T-cell (primary cell): ENCODE measurements around the gene FDX2. TPM values are rescaled to one million over a fixed set of nuclear protein-coding genes. Genes with fewer than 3 reads are reported as not detected.
A peak's percentile ranks its signal among the peaks of the same experiment; 100 is the strongest.

Source experiments
- ATAC-seq, 4 experiments: fragments of 200-7000 bp in 3 of 4; fragments of 150-1000 bp in 1 of 4; cut with Tn5 transposase; replicated peaks in 1 of 4; 1 replicate in 3 of 4; 2 replicates in 1 of 4; pipeline ENCODE4 v1.10.0; 2021; ENCODE audit warnings: moderate library complexity in 3 of 4, mild to moderate bottlenecking in 2 of 4, moderate number of reproducible peaks in 1 of 4
- CTCF ChIA-PET, 2 donors: fragments of 300-600 bp; sonication (Branson Sonifier 250); formaldehyde crosslinking; loops; one replicate each; lab custom pipeline; 2022; ENCODE audit warnings: antibody characterized with exemption in 2 of 2; lab: Charles Lee
- POLR2A ChIA-PET, 2 donors: fragments of 300-600 bp; sonication (Branson Sonifier 250); formaldehyde crosslinking; loops; one replicate each; lab custom pipeline; 2022; ENCODE audit warnings: antibody characterized with exemption in 2 of 2; lab: Charles Lee
- DNase-seq, 35 experiments: peaks; one replicate each; pipeline versions ENCODE4 v3.0.0 to v3.0.0-alpha.2; 2013 to 2023
- H3K27ac ChIP-seq: one replicate; pipeline ENCODE4 v1.5.1; 2013; ENCODE audit warnings: low read length
- H3K27me3 ChIP-seq, 2 experiments: replicated peaks in 1 of 2; 1 replicate in 1 of 2; 2 replicates in 1 of 2; pipeline versions ENCODE4 v1.6.1 to v1.7.0; 2013; ENCODE audit warnings: low read length in 1 of 2, mixed read lengths in 1 of 2; ENCODE audit not compliant: control insufficient read depth in 2 of 2, insufficient read depth in 2 of 2; ENCODE audit errors: extremely low read depth in 1 of 2
- H3K36me3 ChIP-seq, 2 donors: 1 replicate in 1 of 2; 2 replicates in 1 of 2; pipeline versions ENCODE4 v1.6.1 to v1.7.0; 2013; ENCODE audit warnings: low read length in 1 of 2; ENCODE audit not compliant: control insufficient read depth in 2 of 2, insufficient read depth in 1 of 2; ENCODE audit errors: extremely low read depth in 1 of 2
- H3K4me1 ChIP-seq, 2 experiments: 1 replicate in 1 of 2; 2 replicates in 1 of 2; pipeline versions ENCODE4 v1.6.1 to v1.7.0; 2013; ENCODE audit warnings: low read length in 2 of 2, mixed read lengths in 1 of 2; ENCODE audit not compliant: insufficient read depth in 2 of 2, control insufficient read depth in 1 of 2; ENCODE audit errors: extremely low read depth in 1 of 2
- H3K4me3 ChIP-seq, 2 donors: 1 replicate in 1 of 2; 2 replicates in 1 of 2; pipeline versions ENCODE4 v1.5.1 to v1.7.0; 2013; ENCODE audit warnings: mild to moderate bottlenecking in 2 of 2, low read length in 1 of 2, moderate library complexity in 1 of 2; ENCODE audit not compliant: control insufficient read depth in 1 of 2; ENCODE audit errors: extremely low read depth in 1 of 2
- H3K9me3 ChIP-seq: 2 replicates; pipeline ENCODE4 v1.7.0; 2013
- H3K27ac Mint-ChIP-seq, 2 donors: one replicate each; pipeline ENCODE4 v1.8.0; 2020 to 2021; ENCODE audit warnings: mild to moderate bottlenecking in 2 of 2, mixed read lengths in 2 of 2
- H3K27me3 Mint-ChIP-seq, 2 donors: one replicate each; pipeline ENCODE4 v1.8.0; 2021 to 2022; ENCODE audit warnings: mixed read lengths in 2 of 2
- H3K36me3 Mint-ChIP-seq: one replicate; pipeline ENCODE4 v1.8.0; 2021; ENCODE audit warnings: mixed read lengths
- H3K4me1 Mint-ChIP-seq, 3 donors: one replicate each; pipeline ENCODE4 v1.8.0; 2020 to 2022; ENCODE audit warnings: mixed read lengths in 3 of 3, mild to moderate bottlenecking in 1 of 3
- H3K4me3 Mint-ChIP-seq, 3 donors: one replicate each; pipeline ENCODE4 v1.8.0; 2020 to 2022; ENCODE audit warnings: mild to moderate bottlenecking in 3 of 3, mixed read lengths in 3 of 3, moderate library complexity in 3 of 3
- H3K9me3 Mint-ChIP-seq, 3 donors: one replicate each; pipeline ENCODE4 v1.8.0; 2020 to 2022; ENCODE audit warnings: mixed read lengths in 3 of 3
- WGBS: methylation state at CpG from one replicate; pipeline ENCODE4 v1.1.5; 2013; ENCODE audit warnings: missing lambda C conversion rate; ENCODE audit not compliant: insufficient coverage; 5-methylcytosine and 5-hydroxymethylcytosine counted together
- total RNA-seq, 35 experiments: library from RNA in 6 of 35; stranded (reverse) in 6 of 35; fragments of 120-200 nt in 1 of 35; gene quantifications; one replicate each; pipeline versions ENCODE4 v1.2.1 to v1.2.4 and lab custom pipeline; 2013 to 2026

FDX2 gene
- total RNA-seq, 5 donors from 2014 or later (not counting 1 experiment from before 2014, with no cell fraction given) = 5.7 to 16.8 (median 11.4) TPM

DNA sequence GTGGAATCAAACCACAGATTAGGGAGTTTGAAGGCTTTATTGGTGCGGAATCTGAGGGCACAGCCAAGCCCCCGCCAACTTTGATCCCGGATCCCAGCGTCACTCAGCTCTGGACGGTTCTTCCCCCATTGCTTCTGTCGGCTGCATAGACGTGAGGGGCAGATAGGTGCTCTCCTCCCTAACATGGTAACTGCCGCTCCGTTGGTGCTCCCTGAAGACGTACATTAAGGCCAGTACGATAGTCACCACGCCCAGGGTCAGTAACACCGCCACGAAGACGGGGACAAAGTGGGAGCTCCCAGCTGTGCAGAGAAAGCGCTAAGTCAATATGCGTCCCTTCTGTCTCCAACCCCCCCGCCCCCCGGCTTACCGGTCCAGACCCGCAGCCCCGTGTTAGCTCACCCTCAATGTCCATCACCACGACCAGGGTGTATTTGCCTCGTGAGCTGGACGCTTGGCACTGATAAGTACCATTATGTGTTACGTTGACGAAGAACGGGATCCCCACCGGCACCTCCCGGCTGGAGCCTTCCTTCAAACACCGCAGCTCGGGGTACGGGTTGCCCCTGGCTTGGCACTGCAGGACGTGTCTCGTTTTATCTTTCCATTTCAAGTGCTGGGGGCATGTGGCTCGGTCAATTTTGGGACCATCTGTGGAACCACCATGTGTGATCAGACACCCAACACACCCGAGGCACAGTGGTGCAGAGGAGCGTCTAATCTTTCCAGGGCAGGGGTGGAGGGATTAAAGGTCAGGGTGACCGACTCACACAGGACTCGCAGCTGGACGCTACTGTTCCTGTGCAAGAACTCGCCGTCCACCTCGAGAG, 18.2 kb upstream of the FDX2 start:
- no peak for DNase-seq
- peak overlapping the region; percentile 92 to 95 (median 93) for H3K4me3 Mint-ChIP-seq
- Histone ChIP-seq H3K4me1 (peaks cover 18 to 66% of the 10 kb centered on the region in 2 experiments), H3K27ac (peak overlapping the region; percentile 44), H3K4me3 (peak overlapping the region; percentile 71 to 89), H3K27me3 (no peaks in the 10 kb centered on the region), H3K36me3 (peaks cover 34 to 40% of the 10 kb centered on the region in 2 donors), H3K9me3 (no peaks in the 10 kb centered on the region)
- POLR2A ChIA-PET = interaction anchor here (0.6 kb wide), 5 partner anchors 26 to 301 kb away, joined by 3 to 8 read pairs (median 5); no protein-coding TSS in a partner anchor
- H3K4me1 Mint-ChIP-seq = peaks cover 35 to 46% (median 44%) of the 10 kb centered on the region in 3 donors
- H3K27ac Mint-ChIP-seq = peak overlapping the region; percentile 94 to 97
- CTCF ChIA-PET = interaction anchor here in 1 of 2 donors (0.6 to 1.9 kb wide), 6 partner anchors 47 to 334 kb away, joined by 3 to 5 read pairs (median 4); partner anchors contain the start of genes ICAM1 and TYK2
- H3K36me3 Mint-ChIP-seq = peaks cover 11% of the 10 kb centered on the region
- no peaks in the 10 kb centered on the region for H3K9me3 Mint-ChIP-seq
- ATAC-seq = peak in 1 of 4 experiments; percentile 0
- no peaks in the 10 kb centered on the region for H3K27me3 Mint-ChIP-seq
- 65% methylated on average over 44 of the region's 44 CpGs for WGBS

DNA sequence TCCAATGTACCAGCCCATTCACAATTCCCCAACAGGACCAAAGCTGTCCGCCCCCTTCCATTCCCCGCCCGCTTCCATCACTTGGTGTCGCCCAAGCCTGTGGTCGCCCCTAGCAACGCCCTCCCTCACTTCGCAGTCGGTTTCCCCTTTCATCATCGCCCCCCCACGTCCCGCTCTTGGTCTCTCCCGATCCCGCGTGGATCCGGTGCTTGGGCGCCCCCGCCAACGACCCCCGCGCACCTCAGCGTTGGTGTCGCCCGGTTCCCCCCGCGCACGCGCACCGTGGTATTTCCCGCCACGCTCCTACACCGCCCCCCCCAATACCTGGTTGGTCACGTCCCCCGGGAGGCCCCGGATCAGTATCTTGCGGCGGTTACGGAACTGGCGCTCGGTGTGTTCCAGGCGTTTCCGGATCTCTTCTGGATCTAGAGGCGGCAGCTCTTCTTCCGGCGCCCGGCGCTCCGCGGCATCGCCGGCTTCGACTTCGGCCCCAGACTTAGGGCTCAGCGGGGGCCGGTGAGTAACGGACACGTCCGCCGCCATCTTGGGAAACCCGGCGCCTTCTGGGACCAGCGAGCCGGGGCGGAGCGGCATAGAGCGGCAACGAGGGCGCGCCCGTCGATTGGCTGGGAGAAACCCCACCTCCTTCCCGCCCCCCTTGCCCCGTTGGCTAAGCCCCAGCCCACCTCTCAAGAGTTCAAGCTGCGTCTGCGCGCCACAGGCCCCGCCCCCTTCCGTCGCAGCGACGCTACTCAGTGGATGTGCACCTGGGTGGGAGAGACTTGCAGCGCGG, 17.3 kb upstream of the FDX2 start, which contains the start of gene RAVER1:
Gene RAVER1 (minus strand): TSS at position 565 of the 793 bp plus-strand sequence. CDS start 22 bp downstream, at position 543.
- Histone ChIP-seq H3K4me3 (peak within 1 kb of the TSS; percentile 71 to 89), H3K9me3 (no peaks in the 10 kb centered on the region), H3K27me3 (no peaks in the 10 kb centered on the region), H3K27ac (peak within 1 kb of the TSS; percentile 72), H3K4me1 (peaks cover 12 to 58% of the 10 kb centered on the region in 2 experiments), H3K36me3 (peaks cover 35 to 48% of the 10 kb centered on the region in 2 donors)
- peaks cover 27 to 38% (median 36%) of the 10 kb centered on the region in 3 donors for H3K4me1 Mint-ChIP-seq
- no peaks in the 10 kb centered on the region for H3K27me3 Mint-ChIP-seq
- H3K9me3 Mint-ChIP-seq = no peaks in the 10 kb centered on the region
- WGBS = under 1% methylated on average over 66 of the region's 82 CpGs
- POLR2A ChIA-PET = interaction anchor here (0.6 kb wide), 5 partner anchors 26 to 302 kb away, joined by 3 to 8 read pairs (median 5); no protein-coding TSS in a partner anchor
- ATAC-seq (peak; percentile 93 to 99 (median 98)), DNase-seq (peak; percentile 91 to 100 (median 97))
- CTCF ChIA-PET = interaction anchor here in 1 of 2 donors (0.6 to 1.9 kb wide), 6 partner anchors 47 to 333 kb away, joined by 3 to 5 read pairs (median 4); partner anchors contain the start of genes ICAM1 and TYK2
- peak within 1 kb of the TSS; percentile 92 to 95 (median 93) for H3K4me3 Mint-ChIP-seq
- H3K27ac Mint-ChIP-seq = peak within 1 kb of the TSS; percentile 94 to 97
- H3K36me3 Mint-ChIP-seq = peaks cover 11% of the 10 kb centered on the region

DNA sequence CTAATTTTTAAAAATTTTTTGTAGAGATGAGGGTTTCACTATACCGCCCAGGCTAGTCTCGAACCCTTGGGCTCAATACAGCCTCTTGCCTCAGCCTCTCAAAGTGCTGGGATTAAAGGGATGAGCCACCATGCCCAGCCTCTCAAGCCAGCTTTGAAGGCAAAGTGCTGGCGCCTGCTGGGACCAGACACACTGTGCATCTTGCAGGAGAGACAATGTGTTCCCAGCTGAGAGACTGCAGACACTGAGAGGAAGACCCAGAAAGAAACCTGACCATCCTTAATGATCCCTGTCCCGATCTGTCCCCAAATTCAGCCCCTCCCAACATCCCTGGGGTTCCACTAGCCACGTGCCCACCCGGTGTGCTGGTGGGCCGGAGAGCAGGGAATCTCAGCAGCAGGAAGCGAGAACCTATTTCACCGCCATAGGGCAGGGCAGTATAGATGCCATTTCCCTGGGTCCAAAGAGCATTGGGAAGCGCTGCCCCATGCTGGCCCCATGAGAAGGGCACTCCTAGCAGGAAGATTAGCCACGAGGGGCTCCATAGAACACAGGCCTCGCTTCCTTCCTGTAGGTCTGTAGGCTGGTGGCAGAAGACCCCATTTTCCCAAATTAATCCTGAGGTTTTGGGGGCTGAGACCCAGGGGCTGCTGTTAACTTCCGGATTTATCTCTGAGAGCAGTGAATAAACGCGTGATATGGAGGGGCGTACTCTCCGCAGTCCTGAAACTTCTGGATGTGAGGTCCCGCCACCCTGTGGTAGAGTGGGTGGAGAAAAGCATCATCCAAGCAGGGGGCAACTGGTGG, 16.5 kb upstream of the FDX2 start:
- ATAC-seq (no peak), DNase-seq (no peak)
- peaks cover 12 to 50% of the 10 kb centered on the region in 2 experiments for H3K4me1 ChIP-seq
- POLR2A ChIA-PET = interaction anchor here in 1 of 2 donors (0.7 kb wide), 1 partner anchor 763 kb away, joined by 3 read pairs; no protein-coding TSS in a partner anchor
- H3K4me3 Mint-ChIP-seq = peak overlapping the region; percentile 92 to 95 (median 93)
- H3K36me3 ChIP-seq = peaks cover 40 to 53% of the 10 kb centered on the region in 2 donors
- peak overlapping the region; percentile 37 for H3K27ac ChIP-seq
- H3K27ac Mint-ChIP-seq = peak overlapping the region; percentile 94 to 97
- no peaks in the 10 kb centered on the region for H3K9me3 Mint-ChIP-seq
- no peaks in the 10 kb centered on the region for H3K9me3 ChIP-seq
- peaks cover 11% of the 10 kb centered on the region for H3K36me3 Mint-ChIP-seq
- H3K27me3 ChIP-seq = no peaks in the 10 kb centered on the region
- CTCF ChIA-PET = interaction anchor here in 1 of 2 donors (0.6 to 1.9 kb wide), 2 partner anchors 33 to 74 kb away, joined by 3 to 5 read pairs; no protein-coding TSS in a partner anchor
- H3K27me3 Mint-ChIP-seq = no peaks in the 10 kb centered on the region
- peaks cover 27 to 36% (median 34%) of the 10 kb centered on the region in 3 donors for H3K4me1 Mint-ChIP-seq
- H3K4me3 ChIP-seq = peak overlapping the region; percentile 71 to 89
- 70% methylated on average over 10 of the region's 18 CpGs for WGBS

GRCh38 chr19:10329555-10329954, 13.7 kb upstream of the FDX2 start:
- Mint-ChIP-seq H3K4me1 (peaks cover 21 to 29% (median 26%) of the 10 kb centered on the region in 3 donors), H3K27me3 (no peaks in the 10 kb centered on the region), H3K27ac (no peak overlapping the region), H3K4me3 (no peak overlapping the region), H3K9me3 (no peaks in the 10 kb centered on the region), H3K36me3 (peaks cover 12% of the 10 kb centered on the region)
- H3K36me3 ChIP-seq = peaks cover 29 to 61% of the 10 kb centered on the region in 2 donors
- no peak overlapping the region for H3K4me3 ChIP-seq
- H3K4me1 ChIP-seq = peaks cover 12 to 30% of the 10 kb centered on the region in 2 experiments
- no peaks in the 10 kb centered on the region for H3K27me3 ChIP-seq
- no peak for DNase-seq
- ATAC-seq = no peak
- WGBS = 96% methylated on average over 12 of the region's 13 CpGs
- ChIA-PET CTCF (interaction anchor here in 1 of 2 donors (0.7 kb wide), 1 partner anchor 489 kb away, joined by 3 read pairs; no protein-coding TSS in a partner anchor), POLR2A (no interaction called here)
- H3K27ac ChIP-seq = no peak overlapping the region
- no peaks in the 10 kb centered on the region for H3K9me3 ChIP-seq

DNA sequence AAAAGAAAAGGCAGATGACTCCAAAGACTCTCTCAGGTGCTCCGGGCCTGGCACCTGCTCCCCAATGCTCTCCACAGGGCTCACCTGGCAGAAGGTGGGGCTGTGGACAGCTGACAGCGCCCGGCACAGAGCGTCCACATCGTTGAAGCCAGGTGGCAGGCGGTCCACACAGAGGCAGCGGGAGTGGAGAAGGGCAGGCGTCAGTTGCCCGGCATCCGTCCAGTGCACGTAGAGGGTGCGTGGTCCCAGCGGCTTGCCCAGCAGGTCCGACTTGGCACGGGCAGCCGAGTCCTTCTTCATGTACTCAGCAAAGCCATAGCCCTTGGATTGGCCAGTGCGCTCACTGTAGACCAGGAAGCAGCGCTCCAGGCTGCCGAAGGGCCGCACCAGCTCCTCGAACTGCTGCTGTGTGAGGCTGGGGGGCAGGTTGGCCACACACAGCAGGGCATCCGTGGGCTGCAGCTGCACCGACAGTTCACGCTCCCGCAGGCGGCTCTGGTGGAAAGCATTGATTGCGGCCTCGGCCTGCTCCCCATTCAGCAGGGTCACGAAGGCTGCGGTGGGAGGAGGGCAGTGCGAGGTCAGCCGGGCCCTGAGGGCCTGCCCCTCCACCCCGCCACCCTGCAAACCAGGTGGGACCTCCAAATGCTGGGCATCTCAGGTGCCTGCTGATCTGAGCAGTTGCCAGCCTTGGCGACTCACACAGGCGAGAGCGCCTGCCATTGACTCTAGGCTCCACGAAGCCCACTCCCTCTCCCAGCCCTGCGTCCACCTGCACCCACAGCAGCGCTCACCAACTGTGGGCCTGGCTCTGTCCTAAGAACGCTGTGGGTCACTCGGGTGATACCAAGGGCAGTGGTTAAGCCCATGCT, 13.0 kb upstream of the FDX2 start:
- ATAC-seq = no peak
- peaks cover 20 to 23% (median 23%) of the 10 kb centered on the region in 3 donors for H3K4me1 Mint-ChIP-seq
- H3K4me1 ChIP-seq = peaks cover 10 to 22% of the 10 kb centered on the region in 2 experiments
- POLR2A ChIA-PET = no interaction called here
- H3K27me3 Mint-ChIP-seq = no peaks in the 10 kb centered on the region
- CTCF ChIA-PET = no interaction called here
- H3K9me3 Mint-ChIP-seq = no peaks in the 10 kb centered on the region
- 97% methylated on average over 39 of the region's 41 CpGs for WGBS
- H3K4me3 Mint-ChIP-seq = no peak overlapping the region
- peaks cover 29 to 62% of the 10 kb centered on the region in 2 donors for H3K36me3 ChIP-seq
- H3K36me3 Mint-ChIP-seq = peaks cover 10% of the 10 kb centered on the region
- H3K27ac ChIP-seq = no peak overlapping the region
- H3K4me3 ChIP-seq = no peak overlapping the region
- no peaks in the 10 kb centered on the region for H3K27me3 ChIP-seq
- no peak for DNase-seq
- no peaks in the 10 kb centered on the region for H3K9me3 ChIP-seq
- H3K27ac Mint-ChIP-seq = no peak overlapping the region
